ENCODE data around the gene PRPF40B. TPM values are rescaled to one million over a fixed set of nuclear protein-coding genes. Genes with fewer than 3 reads are reported as not detected.

Gene PRPF40B
- total and polyA plus RNA-seq, 9 of the 15 experiments (the other 6 are each of a cell fraction or from before 2014, with no cell fraction given) = 0.55 to 10.6 (median 4.8) TPM

- TF ChIP-seq MNT (conservative IDR thresholded peaks at IDR 0.05) (peak in 1 of 2 experiments; percentile 46; a peak in 1 of 4 replicates), EP400 (IDR thresholded peaks at IDR 0.05) (peak; percentile 53), HIVEP1 (CRISPR knock-in tag; IDR thresholded peaks at IDR 0.05) (0 out of 2 replicates have a peak, but pooled peaks have one; percentile 55), BACH1 (tag; IDR thresholded peaks at IDR 0.05) (peak; percentile 32; the same call in 1 of the 2 replicates), SRF (CRISPR knock-in tag; IDR thresholded peaks at IDR 0.05) (no peak), PCBP2 (IDR thresholded peaks at IDR 0.05; ENCODE audit: low read depth, low read length, poor library complexity, severe bottlenecking) (no peak), NFXL1 (CRISPR knock-in tag; IDR thresholded peaks at IDR 0.05) (no peak), PBX2 (CRISPR knock-in tag; IDR thresholded peaks at IDR 0.05; ENCODE audit: low read depth) (no peak), PBX2 (tag; conservative IDR thresholded peaks at IDR 0.05; ENCODE audit: low read depth) (peak; percentile 40; the same call in 1 of the 2 replicates), ERF (CRISPR knock-in tag; IDR thresholded peaks at IDR 0.05) (peak; percentile 26; the same call in 1 of the 2 replicates), BRD4 (IDR thresholded peaks at IDR 0.05) (0 out of 2 replicates have a peak, but pooled peaks have one; percentile 11), ATF7 (IDR thresholded peaks at IDR 0.05) (peak; percentile 47; the same call in 1 of the 2 replicates), CREM (IDR thresholded peaks at IDR 0.05; ENCODE audit: low read depth) (no peak), ZFP36 (IDR thresholded peaks at IDR 0.05; ENCODE audit: low read depth, low read length, partially characterized antibody) (peak; percentile 9), THRAP3 (IDR thresholded peaks at IDR 0.05; ENCODE audit: borderline replicate concordance) (no peak), FIP1L1 (IDR thresholded peaks at IDR 0.05; ENCODE audit: low read depth, low read length, poor library complexity, severe bottlenecking) (no peak), GABPB2 (CRISPR knock-in tag; conservative IDR thresholded peaks at IDR 0.05) (no peak), NFRKB (IDR thresholded peaks at IDR 0.05; ENCODE audit: low read depth) (peak; percentile 40; the same call in 1 of the 2 replicates), HDGF (IDR thresholded peaks at IDR 0.05) (no peak), CXXC5 (CRISPR knock-in tag; IDR thresholded peaks at IDR 0.05) (0 out of 2 replicates have a peak, but pooled peaks have one; percentile 25), SAFB (IDR thresholded peaks at IDR 0.05; ENCODE audit: borderline replicate concordance, low read depth, low read length) (no peak), CBX3 (IDR thresholded peaks at IDR 0.05; ENCODE audit: borderline replicate concordance in 1 of 2, low read length in 2 of 2) (0 out of 3 replicates have a peak, but pooled peaks of 1 of the 2 experiments have one; percentile 11)
Observed at GRCh38 chr12:49662998-49663843, 39.9 kb downstream of the PRPF40B start (continued).

Measured in K562 (cell line).